Cardiac muscle cell (in vitro differentiated cells and primary cell): ENCODE results near the gene SECISBP2. TPM values are rescaled to one million over a fixed set of nuclear protein-coding genes. Genes with fewer than 3 reads are reported as not detected.
"Not testable (repeated sequence)": the region's sequence is repeated elsewhere in the genome, so short reads cannot be mapped to it uniquely, and the experiment has no call there.

Source experiments
- DNase-seq, 2 donors: peaks; one replicate each; pipeline versions ENCODE4 v3.0.0 to v3.0.0-alpha.2; 2010 to 2017; ENCODE audit warnings: low read depth in 1 of 2, low spot score in 1 of 2
- H3K27ac ChIP-seq: fragments of 200-600 bp; sonication (generic); 2 replicates; pipeline ENCODE4 v1.5.1; 2016
- H3K27me3 ChIP-seq: fragments of 200-600 bp; sonication (generic); 2 replicates; pipeline ENCODE4 v1.6.0; 2016; ENCODE audit warnings: control low read depth
- H3K36me3 ChIP-seq: fragments of 200-600 bp; sonication (generic); 2 replicates; pipeline ENCODE4 v1.5.1; 2016; ENCODE audit warnings: control low read depth
- H3K4me1 ChIP-seq: fragments of 200-600 bp; sonication (generic); 2 replicates; pipeline ENCODE4 v1.8.1; 2017; ENCODE audit warnings: low read depth, mild to moderate bottlenecking, mixed run types
- H3K4me3 ChIP-seq: fragments of 200-600 bp; sonication (generic); 2 replicates; pipeline ENCODE4 v1.5.1; 2016; ENCODE audit warnings: mild to moderate bottlenecking
- H3K9me3 ChIP-seq: fragments of 200-600 bp; sonication (generic); 2 replicates; pipeline ENCODE4 v1.5.1; 2017; ENCODE audit warnings: low read depth, mild to moderate bottlenecking, control low read depth
- CTCF ChIP-seq: IDR thresholded peaks from 2 replicates; pipeline ENCODE4 v1.5.1; 2012; ENCODE audit warnings: low read depth, mild to moderate bottlenecking, low read length
- polyA plus RNA-seq: library from polyadenylated mRNA; unstranded; fragments of >200 nt; fragmentation: Nextera tagmentation; extraction: Ambion mirVana; gene quantifications from 2 replicates; pipeline ENCODE4 v1.2.1, GENCODE V29; 2016
- total RNA-seq: library from RNA; depleted of rRNA; stranded (reverse); fragments of >200 nt; gene quantifications from 2 replicates; pipeline ENCODE4 v1.2.3, GENCODE V29; 2016

SECISBP2 gene
- total and polyA plus RNA-seq, 2 experiments from 2014 or later: 20.4 to 20.5 TPM

DNA sequence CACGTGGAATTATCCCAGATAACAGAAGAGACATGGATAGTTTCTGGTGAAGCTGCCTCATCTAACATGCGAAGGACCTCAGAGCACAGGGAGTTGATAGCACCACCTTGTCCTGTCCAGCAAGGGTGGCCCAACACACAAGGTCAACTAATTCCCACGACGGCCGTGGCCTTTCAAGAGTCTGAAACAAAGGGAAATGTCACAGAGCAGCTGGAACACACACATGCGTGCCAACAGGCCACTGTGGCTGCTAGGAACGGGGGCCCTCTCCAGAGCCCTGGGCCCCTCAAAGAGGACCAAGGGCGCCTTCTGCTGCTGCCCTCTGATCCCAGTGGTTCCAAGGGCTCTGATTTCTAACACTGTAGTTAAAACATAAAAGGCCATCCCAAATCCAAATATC, 50.7 kb downstream of the SECISBP2 start:
- no peaks in the 10 kb centered on the region for H3K9me3 ChIP-seq
- DNase-seq: no peak
- H3K4me3 ChIP-seq: no peak overlapping the region
- H3K4me1 ChIP-seq: peaks cover 6% of the 10 kb centered on the region
- no peaks in the 10 kb centered on the region for H3K27me3 ChIP-seq
- H3K36me3 ChIP-seq: no peaks in the 10 kb centered on the region
- H3K27ac ChIP-seq: no peak overlapping the region
- no peak for TF ChIP-seq CTCF

DNA sequence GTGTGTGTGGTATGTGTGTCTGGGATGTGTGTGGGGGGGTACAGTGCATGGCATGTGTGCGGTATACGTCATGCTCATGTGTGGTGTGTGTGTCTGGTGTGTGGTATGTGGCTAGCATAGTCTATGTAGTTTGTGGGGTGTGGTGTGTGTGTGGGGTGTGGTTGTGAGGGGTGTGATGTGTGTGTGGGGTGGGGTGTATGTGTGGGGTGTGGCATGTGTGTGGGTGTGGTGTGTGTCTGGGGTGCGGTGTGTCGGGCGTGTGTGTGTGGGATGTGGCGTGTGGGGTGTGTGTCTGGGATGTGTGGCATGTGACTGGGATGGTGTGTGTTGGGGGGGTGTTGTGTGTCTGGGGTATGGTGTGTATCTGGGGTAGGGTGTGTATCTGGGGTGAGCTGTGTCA, 52.3 kb downstream of the SECISBP2 start:
- no peaks in the 10 kb centered on the region for H3K36me3 ChIP-seq
- H3K4me1 ChIP-seq: peaks cover 6% of the 10 kb centered on the region
- H3K4me3 ChIP-seq: no peak overlapping the region
- no peaks in the 10 kb centered on the region for H3K9me3 ChIP-seq
- DNase-seq: no peak
- TF ChIP-seq CTCF: no peak
- H3K27me3 ChIP-seq: no peaks in the 10 kb centered on the region
- H3K27ac ChIP-seq: no peak overlapping the region

DNA sequence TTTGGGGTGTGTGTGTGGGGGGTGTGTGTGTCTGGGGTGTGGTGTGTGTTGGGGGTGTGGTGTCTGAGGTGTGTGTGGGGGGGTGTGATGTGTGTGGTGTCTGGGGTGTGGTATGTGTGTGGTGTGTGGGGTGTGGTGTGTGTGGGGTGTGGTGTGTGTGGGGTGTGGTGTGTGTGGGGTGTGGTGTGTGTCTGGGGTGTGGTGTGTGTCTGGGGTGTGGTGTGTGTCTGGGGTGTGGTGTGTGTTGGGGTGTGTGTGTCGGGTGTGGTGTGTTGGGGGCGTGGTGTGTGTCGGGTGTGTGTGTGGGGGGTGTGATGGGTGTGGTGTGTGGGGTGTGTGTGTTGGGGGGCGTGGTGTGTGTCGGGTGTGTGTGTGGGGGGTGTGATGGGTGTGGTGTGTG, 53.5 kb downstream of the SECISBP2 start:
- not testable (repeated sequence) for H3K9me3 ChIP-seq

DNA sequence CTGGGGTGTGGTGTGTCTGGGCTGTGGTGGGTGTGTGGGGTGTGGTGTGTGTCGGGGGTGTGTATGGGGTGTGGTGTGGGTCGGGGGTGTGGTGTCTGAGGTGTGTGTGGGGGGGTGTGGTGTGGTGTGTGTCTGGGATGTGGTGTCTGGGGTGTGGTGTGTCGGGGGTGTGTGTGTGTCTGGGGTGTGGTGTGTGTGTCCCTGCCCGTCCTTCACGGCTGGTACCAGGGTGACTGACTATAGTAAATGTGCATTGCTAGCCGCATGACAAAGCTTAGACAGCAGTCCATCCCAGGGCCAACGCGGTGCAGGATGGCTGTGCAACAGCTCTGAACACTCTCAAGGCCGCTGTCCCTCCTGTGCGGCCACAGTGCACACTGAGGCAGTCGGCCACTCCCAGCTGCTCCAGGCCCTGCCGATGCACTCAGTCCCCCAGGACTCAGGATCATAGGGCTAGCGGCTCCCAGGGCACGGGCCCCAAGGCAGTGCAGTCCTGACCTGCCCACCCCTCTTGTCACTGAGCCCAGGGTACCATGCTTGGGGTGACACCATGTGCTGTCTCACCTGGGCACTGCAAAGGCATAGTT, 54.0 kb downstream of the SECISBP2 start:
- no peaks in the 10 kb centered on the region for H3K9me3 ChIP-seq
- no peak overlapping the region for H3K4me3 ChIP-seq
- no peak overlapping the region for H3K27ac ChIP-seq
- no peak for TF ChIP-seq CTCF
- no peak for DNase-seq
- H3K36me3 ChIP-seq: peaks cover under 1% of the 10 kb centered on the region
- H3K4me1 ChIP-seq: peaks cover 6% of the 10 kb centered on the region
- no peaks in the 10 kb centered on the region for H3K27me3 ChIP-seq

More for the DNA sequence above, 53.5 kb downstream of the SECISBP2 start:
- not testable (repeated sequence) for H3K27ac ChIP-seq, H3K36me3 ChIP-seq, H3K4me3 ChIP-seq, H3K27me3 ChIP-seq, H3K4me1 ChIP-seq, DNase-seq

GRCh38 chr9:89372979-89373378, 54.7 kb downstream of the SECISBP2 start:
- no peak overlapping the region for H3K27ac ChIP-seq
- no peak for DNase-seq
- no peaks in the 10 kb centered on the region for H3K27me3 ChIP-seq
- peaks cover 6% of the 10 kb centered on the region for H3K4me1 ChIP-seq
- peaks cover 3% of the 10 kb centered on the region for H3K36me3 ChIP-seq
- TF ChIP-seq CTCF: no peak
- H3K9me3 ChIP-seq: no peaks in the 10 kb centered on the region
- no peak overlapping the region for H3K4me3 ChIP-seq

DNA sequence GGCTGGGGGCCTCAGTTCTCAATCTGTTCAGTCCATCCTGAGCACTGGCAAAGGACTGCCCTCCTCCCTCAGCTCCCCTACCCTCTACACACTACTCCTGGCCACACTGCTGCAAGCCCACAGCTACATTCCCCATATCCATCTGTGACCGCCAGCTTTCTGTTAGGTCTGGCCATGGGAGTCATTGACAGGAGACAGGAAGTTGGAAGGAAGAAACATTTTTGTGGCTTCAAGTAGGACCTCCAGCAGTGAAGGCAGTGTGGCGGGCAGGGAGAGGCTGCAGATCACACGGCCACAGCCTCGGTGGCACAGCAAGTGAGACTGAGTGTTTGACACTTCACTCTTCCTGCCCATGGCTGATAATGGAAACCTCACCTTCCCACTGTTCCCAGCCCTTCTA, 55.9 kb downstream of the SECISBP2 start:
- Histone ChIP-seq H3K4me3 (no peak overlapping the region), H3K27me3 (no peaks in the 10 kb centered on the region), H3K9me3 (no peaks in the 10 kb centered on the region), H3K4me1 (peaks cover 1% of the 10 kb centered on the region), H3K27ac (no peak overlapping the region), H3K36me3 (peaks cover 3% of the 10 kb centered on the region)
- TF ChIP-seq CTCF: no peak
- DNase-seq: peak in 1 of 2 donors; percentile 63
